Upper lobe of left lung (tissue), 6 donors: ENCODE results near the gene BTNL2. TPM values are rescaled to one million over a fixed set of nuclear protein-coding genes. Genes with fewer than 3 reads are reported as not detected.
"Not testable (repeated sequence)": the region's sequence is repeated elsewhere in the genome, so short reads cannot be mapped to it uniquely, and the experiment has no call there.

ENCODE experiments used
- ATAC-seq, 2 donors: fragments of 200-7000 bp; cut with Tn5 transposase; one replicate each; pipeline ENCODE4 v1.9.1; 2022; ENCODE audit warnings: mild to moderate bottlenecking in 2 of 2, moderate library complexity in 2 of 2; ENCODE audit not compliant: low FRiP score in 2 of 2
- DNase-seq, 2 donors: peaks; one replicate each; pipeline ENCODE4 v3.0.0-alpha.2; 2019 to 2020
- H3K27ac ChIP-seq, 4 donors: fragments of 200-600 bp; sonication (generic); one replicate each; pipeline ENCODE4 v1.5.1; 2016 to 2019
- H3K27me3 ChIP-seq, 4 donors: fragments of 200-600 bp; sonication (generic); one replicate each; pipeline ENCODE4 v1.5.1; 2017 to 2019
- H3K36me3 ChIP-seq, 4 donors: fragments of 200-600 bp; sonication (generic); one replicate each; pipeline ENCODE4 v1.5.1; 2016 to 2019
- H3K4me1 ChIP-seq, 4 donors: fragments of 200-600 bp; sonication (generic); one replicate each; pipeline ENCODE4 v1.5.1; 2018 to 2019
- H3K4me3 ChIP-seq, 4 donors: fragments of 200-600 bp; sonication (generic); one replicate each; pipeline ENCODE4 v1.5.1; 2017 to 2019; ENCODE audit warnings: mild to moderate bottlenecking in 2 of 4, moderate library complexity in 1 of 4
- H3K9me3 ChIP-seq, 4 donors: fragments of 200-600 bp; sonication (generic); one replicate each; pipeline ENCODE4 v1.5.1; 2018 to 2019
- CTCF ChIP-seq, 6 experiments: fragments of 450-650 bp in 4 of 6; fragments of 200-600 bp in 2 of 6; sonication (generic) in 2 of 6; IDR thresholded peaks; one replicate each; pipeline ENCODE4 v1.5.1; 2016 to 2019; ENCODE audit warnings: antibody characterized with exemption in 6 of 6
- EP300 ChIP-seq, 4 donors: sonication (generic); formaldehyde crosslinking; IDR thresholded peaks; one replicate each; pipeline ENCODE4 v1.5.1; 2017; ENCODE audit warnings: antibody characterized with exemption in 4 of 4, control low read depth in 2 of 4
- POLR2A ChIP-seq, 4 donors: fragments of 450-650 bp; IDR thresholded peaks; one replicate each; pipeline ENCODE4 v1.5.1; 2016 to 2017; ENCODE audit warnings: antibody characterized with exemption in 4 of 4, mild to moderate bottlenecking in 2 of 4
- POLR2AphosphoS5 ChIP-seq, 2 donors: sonication (generic); formaldehyde crosslinking; IDR thresholded peaks; one replicate each; pipeline ENCODE4 v1.5.1; 2017; ENCODE audit warnings: antibody characterized with exemption in 2 of 2
- WGBS, 2 donors: methylation state at CpG; one replicate each; pipeline ENCODE4 v1.1.5; 2017 to 2018; 5-methylcytosine and 5-hydroxymethylcytosine counted together
- total RNA-seq, 6 donors: library from RNA; depleted of rRNA in 4 of 6; stranded (reverse); fragments of >200 nt in 4 of 6; gene quantifications; one replicate each; pipeline versions ENCODE4 v1.1.0 to v1.2.1, GENCODE V29; 2016 to 2021
- donor health status: DM: no; HTN: no; CAD: no; lungs with moderate emphysema.
- donor health status: DM: no; HTN: yes; CAD: no; lungs with severe emphysema.

Gene BTNL2
- total RNA-seq, 6 donors from 2014 or later: not detected

- H3K36me3 ChIP-seq: peaks cover 5 to 15% (median 14%) of the 10 kb centered on the region in 4 donors
- H3K4me1 ChIP-seq: peaks cover 13 to 37% (median 24%) of the 10 kb centered on the region in 4 donors
- H3K4me3 ChIP-seq: no peak overlapping the region
- peak overlapping the region in 3 of 4 donors; percentile 77 to 89 (median 88) for H3K27ac ChIP-seq
- ATAC-seq: no peak
- no peak for DNase-seq
- WGBS, 2 donors: 42 to 75% methylated on average over 1 of the region's 1 CpG
- no peaks in the 10 kb centered on the region for H3K27me3 ChIP-seq
- H3K9me3 ChIP-seq: no peaks in the 10 kb centered on the region
- TF ChIP-seq POLR2A (IDR thresholded peaks at IDR 0.05) (no peak), POLR2AphosphoS5 (IDR thresholded peaks at IDR 0.05) (no peak), CTCF (IDR thresholded peaks at IDR 0.05) (no peak), EP300 (IDR thresholded peaks at IDR 0.05) (no peak)
Measured at GRCh38 chr6:32439139-32439538, 32.2 kb upstream of the BTNL2 start.

GRCh38 chr6:32436995-32437836 lies 30.2 kb upstream of the BTNL2 start:
- DNase-seq: no peak
- no peak for TF ChIP-seq POLR2AphosphoS5 (IDR thresholded peaks at IDR 0.05)
- TF ChIP-seq POLR2A (IDR thresholded peaks at IDR 0.05): peak in 1 of 4 donors; percentile 46
- Histone ChIP-seq H3K4me1 (peaks cover 13 to 29% (median 22%) of the 10 kb centered on the region in 4 donors), H3K27ac (peak overlapping the region; percentile 13 to 83 (median 72)), H3K4me3 (no peak overlapping the region), H3K9me3 (no peaks in the 10 kb centered on the region), H3K36me3 (no peaks in the 10 kb centered on the region), H3K27me3 (no peaks in the 10 kb centered on the region)
- peak; percentile 70 to 78 for ATAC-seq
- 25 to 32% methylated on average over 2 of the region's 2 CpGs for WGBS, 2 donors

GRCh38 chr6:32436186-32436585 lies 29.2 kb upstream of the BTNL2 start:
- Histone ChIP-seq H3K27me3 (no peaks in the 10 kb centered on the region), H3K36me3 (no peaks in the 10 kb centered on the region), H3K27ac (peak overlapping the region in 1 of 4 donors; percentile 83), H3K9me3 (no peaks in the 10 kb centered on the region), H3K4me1 (peaks cover 8 to 24% (median 13%) of the 10 kb centered on the region in 4 donors), H3K4me3 (no peak overlapping the region)
- no peak for DNase-seq
- WGBS, 2 donors: 82 to 87% methylated on average over 4 of the region's 4 CpGs
- TF ChIP-seq CTCF (IDR thresholded peaks at IDR 0.05) (no peak), POLR2AphosphoS5 (IDR thresholded peaks at IDR 0.05) (no peak), EP300 (IDR thresholded peaks at IDR 0.05) (no peak), POLR2A (IDR thresholded peaks at IDR 0.05) (no peak)
- ATAC-seq: no peak

- H3K27me3 ChIP-seq, H3K36me3 ChIP-seq, H3K4me3 ChIP-seq, DNase-seq, ATAC-seq, H3K27ac ChIP-seq, H3K9me3 ChIP-seq: not testable (repeated sequence)
- H3K4me1 ChIP-seq: peaks cover 3 to 12% (median 9%) of the 10 kb centered on the region in 4 donors
- 96 to 100% methylated on average over 1 of the region's 1 CpG for WGBS, 2 donors
Measured at GRCh38 chr6:32433950-32434349, 27.0 kb upstream of the BTNL2 start.

GRCh38 chr6:32432050-32432450 lies 25.1 kb upstream of the BTNL2 start:
- Histone ChIP-seq H3K4me1 (peaks cover 0 to 2% (median 2%) of the 10 kb centered on the region in 4 donors), H3K27me3 (no peaks in the 10 kb centered on the region), H3K9me3 (no peaks in the 10 kb centered on the region), H3K4me3 (no peak overlapping the region), H3K27ac (no peak overlapping the region), H3K36me3 (no peaks in the 10 kb centered on the region)
- ATAC-seq (peak in 1 of 2 donors; percentile 55), DNase-seq (no peak)
- WGBS, 2 donors: 0% methylated on average over 1 of the region's 1 CpG
- TF ChIP-seq POLR2AphosphoS5 (IDR thresholded peaks at IDR 0.05) (no peak), POLR2A (IDR thresholded peaks at IDR 0.05) (no peak), CTCF (IDR thresholded peaks at IDR 0.05) (peak; percentile 21 to 67 (median 49)), EP300 (IDR thresholded peaks at IDR 0.05) (no peak)
